Measurements from ENCODE around the gene LAMTOR2. TPM values are rescaled to one million over a fixed set of nuclear protein-coding genes. Genes with fewer than 3 reads are reported as not detected.

Gene LAMTOR2
- polyA plus RNA-seq, 3 donors = 99.8 to 227 (median 210) TPM

GRCh38 chr1:156042828-156043227, 11.8 kb upstream of the LAMTOR2 start:
- peaks cover 20 to 37% of the 10 kb centered on the region in 2 donors for H3K36me3 ChIP-seq (replicated peaks in 1 of 2; ENCODE audit: control insufficient read depth in 1 of 2, insufficient read depth in 2 of 2, low read length in 2 of 2)
- H2AFZ ChIP-seq (ENCODE audit: insufficient read depth, low read depth, low read length, poor library complexity, severe bottlenecking) = no peak overlapping the region
- no peaks in the 10 kb centered on the region for H4K20me1 ChIP-seq (ENCODE audit: insufficient read depth, low read length)
- WGBS (ENCODE audit: insufficient coverage) = 100% methylated on average over 1 of the region's 3 CpGs
- intact Hi-C loops (cut with micrococcal nuclease) = no loop called here
- no peak overlapping the region for H3K4me3 ChIP-seq (replicated peaks in 1 of 3; ENCODE audit: low read depth in 2 of 3, low read length in 3 of 3)
- Mint-ChIP-seq H3K9me3 (no peaks in the 10 kb centered on the region), H3K27me3 (ENCODE audit: low read depth in 3 of 3) (no peaks in the 10 kb centered on the region), H3K36me3 (peaks cover 35 to 45% of the 10 kb centered on the region in 2 donors), H3K4me1 (no peaks in the 10 kb centered on the region), H3K27ac (no peak overlapping the region), H3K4me3 (no peak overlapping the region)
- H3K27ac ChIP-seq (ENCODE audit: low read depth in 1 of 2, low read length in 2 of 2) = no peak overlapping the region
- no peak overlapping the region for H3K9ac ChIP-seq (ENCODE audit: insufficient read depth, low read length, poor library complexity, severe bottlenecking)
- no peaks in the 10 kb centered on the region for H3K9me3 ChIP-seq (replicated peaks in 1 of 2; ENCODE audit: control insufficient read depth in 1 of 2, insufficient read depth in 1 of 2, low read length in 2 of 2)
- TF ChIP-seq, protein P1, sequence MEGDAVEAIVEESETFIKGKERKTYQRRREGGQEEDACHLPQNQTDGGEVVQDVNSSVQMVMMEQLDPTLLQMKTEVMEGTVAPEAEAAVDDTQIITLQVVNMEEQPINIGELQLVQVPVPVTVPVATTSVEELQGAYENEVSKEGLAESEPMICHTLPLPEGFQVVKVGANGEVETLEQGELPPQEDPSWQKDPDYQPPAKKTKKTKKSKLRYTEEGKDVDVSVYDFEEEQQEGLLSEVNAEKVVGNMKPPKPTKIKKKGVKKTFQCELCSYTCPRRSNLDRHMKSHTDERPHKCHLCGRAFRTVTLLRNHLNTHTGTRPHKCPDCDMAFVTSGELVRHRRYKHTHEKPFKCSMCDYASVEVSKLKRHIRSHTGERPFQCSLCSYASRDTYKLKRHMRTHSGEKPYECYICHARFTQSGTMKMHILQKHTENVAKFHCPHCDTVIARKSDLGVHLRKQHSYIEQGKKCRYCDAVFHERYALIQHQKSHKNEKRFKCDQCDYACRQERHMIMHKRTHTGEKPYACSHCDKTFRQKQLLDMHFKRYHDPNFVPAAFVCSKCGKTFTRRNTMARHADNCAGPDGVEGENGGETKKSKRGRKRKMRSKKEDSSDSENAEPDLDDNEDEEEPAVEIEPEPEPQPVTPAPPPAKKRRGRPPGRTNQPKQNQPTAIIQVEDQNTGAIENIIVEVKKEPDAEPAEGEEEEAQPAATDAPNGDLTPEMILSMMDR (IDR thresholded peaks at IDR 0.05) = no peak
- no peak for DNase-seq
- H3K4me1 ChIP-seq (ENCODE audit: control insufficient read depth in 1 of 2, insufficient read depth in 2 of 2, low read length in 2 of 2) = no peaks in the 10 kb centered on the region
- H3K27me3 ChIP-seq (ENCODE audit: control insufficient read depth in 2 of 2, insufficient read depth in 2 of 2, low read length in 2 of 2) = no peaks in the 10 kb centered on the region
- no peak overlapping the region for H3K4me2 ChIP-seq (replicated peaks; ENCODE audit: extremely low read depth, low read length, poor library complexity, severe bottlenecking)
- no peaks in the 10 kb centered on the region for H3K79me2 ChIP-seq (ENCODE audit: insufficient read depth, low read length)

GRCh38 chr1:156045076-156045475, 9.5 kb upstream of the LAMTOR2 start:
- Mint-ChIP-seq H3K27me3 (ENCODE audit: low read depth in 3 of 3) (peaks cover 0 to 2% (median 0%) of the 10 kb centered on the region in 3 donors), H3K9me3 (no peaks in the 10 kb centered on the region), H3K27ac (no peak overlapping the region), H3K4me1 (peaks cover 4% of the 10 kb centered on the region), H3K4me3 (no peak overlapping the region), H3K36me3 (peaks cover 47% of the 10 kb centered on the region in 2 donors)
- H4K20me1 ChIP-seq (ENCODE audit: insufficient read depth, low read length) = no peaks in the 10 kb centered on the region
- no peak overlapping the region for H3K4me3 ChIP-seq (replicated peaks in 1 of 3; ENCODE audit: low read depth in 2 of 3, low read length in 3 of 3)
- H3K27ac ChIP-seq (ENCODE audit: low read depth in 1 of 2, low read length in 2 of 2) = no peak overlapping the region
- no peak overlapping the region for H3K9ac ChIP-seq (ENCODE audit: insufficient read depth, low read length, poor library complexity, severe bottlenecking)
- H3K9me3 ChIP-seq (replicated peaks in 1 of 2; ENCODE audit: control insufficient read depth in 1 of 2, insufficient read depth in 1 of 2, low read length in 2 of 2) = no peaks in the 10 kb centered on the region
- H3K4me2 ChIP-seq (replicated peaks; ENCODE audit: extremely low read depth, low read length, poor library complexity, severe bottlenecking) = no peak overlapping the region
- 93% methylated on average over 4 of the region's 4 CpGs for WGBS (ENCODE audit: insufficient coverage)
- no peaks in the 10 kb centered on the region for H3K79me2 ChIP-seq (ENCODE audit: insufficient read depth, low read length)
- peaks cover 28 to 53% of the 10 kb centered on the region in 2 donors for H3K36me3 ChIP-seq (replicated peaks in 1 of 2; ENCODE audit: control insufficient read depth in 1 of 2, insufficient read depth in 2 of 2, low read length in 2 of 2)
- no peaks in the 10 kb centered on the region for H3K4me1 ChIP-seq (ENCODE audit: control insufficient read depth in 1 of 2, insufficient read depth in 2 of 2, low read length in 2 of 2)
- H3K27me3 ChIP-seq (ENCODE audit: control insufficient read depth in 2 of 2, insufficient read depth in 2 of 2, low read length in 2 of 2) = no peaks in the 10 kb centered on the region
- DNase-seq = no peak
- no peak overlapping the region for H2AFZ ChIP-seq (ENCODE audit: insufficient read depth, low read depth, low read length, poor library complexity, severe bottlenecking)
- TF ChIP-seq, protein P1 (IDR thresholded peaks at IDR 0.05) = no peak
- intact Hi-C loops (cut with micrococcal nuclease) = no loop called here

Measured in CD14-positive monocyte (primary cell).